GM18861 (cell line): ENCODE measurements around the gene JARID2.

ENCODE experiments used
- ATAC-seq: cut with Tn5 transposase; IDR thresholded peaks from one replicate; pipeline ENCODE4 v1.9.1; 2021; ENCODE audit not compliant: unreplicated experiment

The JARID2 gene

GRCh38 chr6:15330174-15330944, 84.5 kb downstream of the JARID2 start:
- no peak for ATAC-seq

- no peak for ATAC-seq
These were observed 85.3 kb downstream of the JARID2 start for GRCh38 chr6:15331143-15331542.

GRCh38 chr6:15331629-15332251, 85.9 kb downstream of the JARID2 start:
- ATAC-seq, result no peak

GRCh38 chr6:15332446-15332845, 86.6 kb downstream of the JARID2 start:
- ATAC-seq, result no peak

- no peak for ATAC-seq
These were observed 89.5 kb downstream of the JARID2 start for GRCh38 chr6:15335385-15335784.

- ATAC-seq, result no peak
These were observed 90.0 kb downstream of the JARID2 start for GRCh38 chr6:15335916-15336315.

GRCh38 chr6:15336900-15337560, 91.2 kb downstream of the JARID2 start:
- no peak for ATAC-seq

- ATAC-seq, result no peak
These were observed 91.7 kb downstream of the JARID2 start for GRCh38 chr6:15337582-15337981.

GRCh38 chr6:15338476-15338875, 92.6 kb downstream of the JARID2 start:
- no peak for ATAC-seq

- no peak for ATAC-seq
These were observed 93.2 kb downstream of the JARID2 start for GRCh38 chr6:15339081-15339480.

- no peak for ATAC-seq
These were observed 94.3 kb downstream of the JARID2 start for GRCh38 chr6:15340105-15340601.

GRCh38 chr6:15340775-15341174, 94.9 kb downstream of the JARID2 start:
- no peak for ATAC-seq

- ATAC-seq, result no peak
These were observed 95.6 kb downstream of the JARID2 start for GRCh38 chr6:15341311-15342001.

- no peak for ATAC-seq
These were observed 96.2 kb downstream of the JARID2 start for GRCh38 chr6:15342114-15342513.

- ATAC-seq, result no peak
These were observed 97.8 kb downstream of the JARID2 start for GRCh38 chr6:15343490-15344191.

- no peak for ATAC-seq
These were observed 98.3 kb downstream of the JARID2 start for GRCh38 chr6:15344192-15344519.

- ATAC-seq, result no peak
These were observed 99.0 kb downstream of the JARID2 start for GRCh38 chr6:15344831-15345230.

GRCh38 chr6:15346315-15346714, 100.4 kb downstream of the JARID2 start:
- ATAC-seq, result no peak

- ATAC-seq, result no peak
These were observed 102.7 kb downstream of the JARID2 start for GRCh38 chr6:15348528-15348927.

- no peak for ATAC-seq
These were observed 103.5 kb downstream of the JARID2 start for GRCh38 chr6:15349379-15349778.
